Tibial artery (tissue), 4 donors: ENCODE measurements around the gene GPR141.

ENCODE experiments used
- DNase-seq, 2 donors: peaks; one replicate each; pipeline ENCODE4 v3.0.0-alpha.2; 2019
- H3K27ac ChIP-seq, 2 donors: fragments of 200-600 bp; sonication (generic) in 1 of 2; 1 replicate in 1 of 2; 2 replicates in 1 of 2; pipeline ENCODE4 v1.5.1; 2018 to 2019; ENCODE audit warnings: mild to moderate bottlenecking in 1 of 2
- H3K27me3 ChIP-seq, 2 donors: fragments of 200-600 bp; sonication (generic) in 1 of 2; one replicate each; pipeline versions ENCODE4 v1.5.1 to v1.6.0; 2016 to 2019
- H3K36me3 ChIP-seq, 3 donors: fragments of 200-600 bp; sonication (generic) in 2 of 3; one replicate each; pipeline ENCODE4 v1.5.1; 2016 to 2019; ENCODE audit warnings: mild to moderate bottlenecking in 2 of 3
- H3K4me1 ChIP-seq, 4 donors: fragments of 200-600 bp; sonication (generic) in 2 of 4; 1 replicate in 3 of 4; 2 replicates in 1 of 4; pipeline ENCODE4 v1.5.1; 2016 to 2019
- H3K4me3 ChIP-seq, 2 donors: fragments of 200-600 bp; sonication (generic) in 1 of 2; 1 replicate in 1 of 2; 2 replicates in 1 of 2; pipeline ENCODE4 v1.5.1; 2018 to 2019; ENCODE audit warnings: mild to moderate bottlenecking in 2 of 2
- H3K9me3 ChIP-seq, 3 donors: fragments of 200-600 bp; sonication (generic) in 1 of 3; one replicate each; pipeline ENCODE4 v1.5.1; 2016 to 2019
- CTCF ChIP-seq, 2 experiments: fragments of 200-600 bp in 1 of 2; fragments of 450-650 bp in 1 of 2; IDR thresholded peaks; one replicate each; pipeline ENCODE4 v1.5.1; 2017 to 2019; ENCODE audit warnings: antibody characterized with exemption in 2 of 2, mild to moderate bottlenecking in 1 of 2, moderate library complexity in 1 of 2
- intact Hi-C: fragments of 100-400 bp; cut with DNase I; formaldehyde crosslinking; loops from one replicate; pipeline ENCODE4 v1.15.0; 2023; ENCODE audit warnings: low total_unique reads

Gene GPR141

GRCh38 chr7:37672926-37673325 lies 10.6 kb upstream of the GPR141 start:
- intact Hi-C loops, result no loop called here
- no peak for TF ChIP-seq CTCF (IDR thresholded peaks at IDR 0.05)

GRCh38 chr7:37673523-37673922 lies 10.0 kb upstream of the GPR141 start:
- Histone ChIP-seq H3K36me3 (no peaks in the 10 kb centered on the region), H3K9me3 (no peaks in the 10 kb centered on the region), H3K4me1 (no peaks in the 10 kb centered on the region), H3K27ac (no peak overlapping the region), H3K4me3 (no peak overlapping the region), H3K27me3 (no peaks in the 10 kb centered on the region)
- intact Hi-C loops, result no loop called here
- DNase-seq, result no peak
- TF ChIP-seq CTCF (IDR thresholded peaks at IDR 0.05), result no peak

More at GRCh38 chr7:37672926-37673325, 10.6 kb upstream of the GPR141 start:
- Histone ChIP-seq H3K4me3 (no peak overlapping the region), H3K27me3 (no peaks in the 10 kb centered on the region), H3K36me3 (no peaks in the 10 kb centered on the region), H3K27ac (no peak overlapping the region), H3K4me1 (no peaks in the 10 kb centered on the region), H3K9me3 (no peaks in the 10 kb centered on the region)
- no peak for DNase-seq

GRCh38 chr7:37674531-37674930 lies 9.0 kb upstream of the GPR141 start:
- no peaks in the 10 kb centered on the region for H3K9me3 ChIP-seq
- H3K4me1 ChIP-seq, result no peaks in the 10 kb centered on the region
- DNase-seq, result no peak
- no peaks in the 10 kb centered on the region for H3K27me3 ChIP-seq
- no peaks in the 10 kb centered on the region for H3K36me3 ChIP-seq
- intact Hi-C loops, result no loop called here
- H3K27ac ChIP-seq, result no peak overlapping the region
- no peak for TF ChIP-seq CTCF (IDR thresholded peaks at IDR 0.05)
- H3K4me3 ChIP-seq, result no peak overlapping the region

- Histone ChIP-seq H3K9me3 (no peaks in the 10 kb centered on the region), H3K36me3 (no peaks in the 10 kb centered on the region), H3K4me1 (no peaks in the 10 kb centered on the region), H3K27ac (no peak overlapping the region), H3K4me3 (no peak overlapping the region), H3K27me3 (no peaks in the 10 kb centered on the region)
- no peak for TF ChIP-seq CTCF (IDR thresholded peaks at IDR 0.05)
- intact Hi-C loops, result no loop called here
- no peak for DNase-seq
Measured at GRCh38 chr7:37675749-37676148, 7.8 kb upstream of the GPR141 start.

- H3K9me3 ChIP-seq, result no peaks in the 10 kb centered on the region
- no peaks in the 10 kb centered on the region for H3K36me3 ChIP-seq
- intact Hi-C loops, result no loop called here
- TF ChIP-seq CTCF (IDR thresholded peaks at IDR 0.05), result no peak
- H3K4me1 ChIP-seq, result no peaks in the 10 kb centered on the region
- H3K27me3 ChIP-seq, result no peaks in the 10 kb centered on the region
- H3K4me3 ChIP-seq, result no peak overlapping the region
- DNase-seq, result no peak
- no peak overlapping the region for H3K27ac ChIP-seq
Measured at GRCh38 chr7:37684927-37685326, 1.4 kb downstream of the GPR141 start.
